Transverse colon (tissue), 4 donors: ENCODE measurements around the gene CERS1. TPM values are rescaled to one million over a fixed set of nuclear protein-coding genes. Genes with fewer than 3 reads are reported as not detected.

Experiments
- DNase-seq: peaks from one replicate; pipeline ENCODE4 v3.0.0-alpha.2; 2019
- H3K27ac ChIP-seq, 4 donors: fragments of 200-600 bp; sonication (generic); 2 replicates each; pipeline ENCODE4 v1.5.1; 2016 to 2018; ENCODE audit warnings: inconsistent platforms in 4 of 4
- H3K27me3 ChIP-seq: fragments of 200-600 bp; sonication (generic); 2 replicates; pipeline ENCODE4 v1.5.1; 2017; ENCODE audit warnings: inconsistent platforms
- H3K36me3 ChIP-seq, 4 donors: fragments of 200-600 bp; sonication (generic); 2 replicates each; pipeline ENCODE4 v1.5.1; 2017 to 2019; ENCODE audit warnings: inconsistent platforms in 4 of 4
- H3K4me1 ChIP-seq, 4 donors: fragments of 200-600 bp; sonication (generic); 2 replicates each; pipeline ENCODE4 v1.5.1; 2017 to 2020; ENCODE audit warnings: inconsistent platforms in 4 of 4
- H3K4me3 ChIP-seq, 4 donors: fragments of 200-600 bp; sonication (generic); 1 replicate in 1 of 4; 2 replicates in 3 of 4; pipeline versions ENCODE4 v1.5.1 to v1.6.1; 2017 to 2019; ENCODE audit warnings: inconsistent platforms in 4 of 4
- H3K9me3 ChIP-seq, 2 donors: fragments of 200-600 bp; sonication (generic); 2 replicates each; pipeline ENCODE4 v1.5.1; 2017 to 2019; ENCODE audit warnings: inconsistent platforms in 2 of 2
- EP300 ChIP-seq: sonication (generic); formaldehyde crosslinking; IDR thresholded peaks from one replicate; pipeline ENCODE4 v1.6.1; 2017; ENCODE audit warnings: antibody characterized with exemption, low read depth
- POLR2A ChIP-seq: fragments of 450-650 bp; IDR thresholded peaks from one replicate; pipeline ENCODE4 v1.6.1; 2016; ENCODE audit warnings: antibody characterized with exemption, mild to moderate bottlenecking, moderate library complexity
- POLR2AphosphoS5 ChIP-seq, 3 donors: sonication (generic); formaldehyde crosslinking; IDR thresholded peaks; one replicate each; pipeline ENCODE4 v1.6.1; 2016; ENCODE audit warnings: antibody characterized with exemption in 3 of 3
- WGBS, 2 donors: methylation state at CpG; one replicate each; pipeline ENCODE4 v1.1.5; 2018; ENCODE audit warnings: low coverage in 1 of 2; 5-methylcytosine and 5-hydroxymethylcytosine counted together
- in situ Hi-C, 4 donors: fragments of 200-750 bp; cut with MboI; loops; one replicate each; pipeline versions ENCODE4 v1.15.0 to v1.15.1; 2017; ENCODE audit warnings: low sequenced_read_pairs in 3 of 4, low pct_ligation_motif_present in 1 of 4, low pct_unique_long_range_greater_than_20kb in 1 of 4
- intact Hi-C: fragments of 100-400 bp; cut with DNase I; formaldehyde crosslinking; loops from one replicate; pipeline ENCODE4 v1.15.1; 2023; ENCODE audit warnings: low total_unique reads
- total RNA-seq, 4 donors: library from RNA; depleted of rRNA; stranded (reverse); fragments of >200 nt; gene quantifications; one replicate each; pipeline ENCODE4 v1.1.0, GENCODE V29; 2016
- TF ChIP-seq, protein P1 (sequence below), 5 experiments: fragments of 200-600 bp in 3 of 5; fragments of 450-650 bp in 2 of 5; sonication (generic) in 3 of 5; IDR thresholded peaks; 1 replicate in 2 of 5; 2 replicates in 3 of 5; pipeline ENCODE4 v1.5.1; 2016 to 2017; ENCODE audit warnings: antibody characterized with exemption in 5 of 5, inconsistent platforms in 3 of 5, mild to moderate bottlenecking in 2 of 5, moderate library complexity in 1 of 5

CERS1 gene
- total RNA-seq, 4 donors from 2014 or later, result not detected

DNA sequence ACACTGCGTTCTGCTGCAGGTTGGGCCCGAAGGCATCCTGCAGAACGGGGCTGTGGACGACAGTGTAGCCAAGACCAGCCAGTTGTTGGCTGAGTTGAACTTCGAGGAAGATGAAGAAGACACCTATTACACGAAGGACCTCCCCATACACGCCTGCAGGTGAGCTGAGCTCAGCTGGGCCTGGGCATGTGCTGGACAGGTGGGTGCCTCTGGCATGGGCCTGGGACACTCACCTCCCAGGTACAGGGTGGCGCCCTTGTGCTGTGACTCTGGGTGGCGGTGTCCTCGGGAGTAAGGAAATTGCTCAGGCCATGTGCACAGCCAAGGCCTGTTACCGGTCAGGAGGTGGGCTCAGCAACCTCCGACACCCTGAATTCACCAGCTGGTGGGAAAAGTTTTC lies 50.0 kb downstream of the CERS1 start:
- whole genome bisulfite sequencing, 2 donors, result 81% methylated on average over 11 of the region's 12 CpGs; no CpG with 5 or more reads in 1 of the 2 donors

DNA sequence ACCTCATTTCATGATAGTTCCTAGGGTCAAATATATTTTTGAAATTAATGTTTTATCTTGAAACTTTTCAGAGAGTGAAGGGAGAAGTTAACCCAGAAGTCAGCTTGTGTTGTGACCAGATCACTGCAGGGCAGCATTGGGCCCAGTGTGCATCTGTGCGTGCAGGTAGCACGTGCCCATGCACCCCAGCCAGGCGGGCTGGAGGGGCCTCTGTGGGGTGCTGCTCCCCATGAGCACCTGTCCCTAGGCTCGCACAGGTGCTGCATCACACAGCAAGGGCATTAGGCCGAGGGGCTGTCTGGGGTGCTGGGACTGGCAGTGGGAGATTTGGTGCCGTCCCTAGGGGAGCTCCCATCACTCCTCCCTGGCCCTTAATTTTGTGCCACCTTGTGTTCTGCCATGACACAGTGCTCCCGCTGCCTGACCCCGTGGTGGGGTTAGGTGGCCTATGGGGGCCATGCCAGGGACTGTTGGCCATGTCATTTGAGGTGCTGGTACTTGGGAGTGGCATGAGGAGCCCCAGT lies 51.1 kb downstream of the CERS1 start:
- Histone ChIP-seq H3K27ac (no peak overlapping the region), H3K9me3 (no peaks in the 10 kb centered on the region), H3K36me3 (peaks cover 0 to 7% (median 0%) of the 10 kb centered on the region in 4 donors), H3K4me1 (peaks cover 27 to 60% (median 46%) of the 10 kb centered on the region in 4 donors), H3K4me3 (no peak overlapping the region), H3K27me3 (no peaks in the 10 kb centered on the region)
- in situ Hi-C loops (loop anchor here in 3 of 4 donors (10.0 to 25.0 kb wide), 3 partner anchors 250 to 383 kb away; partner anchors contain the start of gene REX1BD (in 2 of the 3)), intact Hi-C loops (loop anchor here (5.0 kb wide), 1 partner anchor 253 kb away; no protein-coding TSS in a partner anchor)
- no peak for DNase-seq
- 93% methylated on average over 8 of the region's 8 CpGs; no CpG with 5 or more reads in 1 of the 2 donors for WGBS, 2 donors
- TF ChIP-seq EP300 (no peak), POLR2AphosphoS5 (IDR thresholded peaks at IDR 0.05) (no peak), POLR2A (no peak)
- TF ChIP-seq, protein P1, sequence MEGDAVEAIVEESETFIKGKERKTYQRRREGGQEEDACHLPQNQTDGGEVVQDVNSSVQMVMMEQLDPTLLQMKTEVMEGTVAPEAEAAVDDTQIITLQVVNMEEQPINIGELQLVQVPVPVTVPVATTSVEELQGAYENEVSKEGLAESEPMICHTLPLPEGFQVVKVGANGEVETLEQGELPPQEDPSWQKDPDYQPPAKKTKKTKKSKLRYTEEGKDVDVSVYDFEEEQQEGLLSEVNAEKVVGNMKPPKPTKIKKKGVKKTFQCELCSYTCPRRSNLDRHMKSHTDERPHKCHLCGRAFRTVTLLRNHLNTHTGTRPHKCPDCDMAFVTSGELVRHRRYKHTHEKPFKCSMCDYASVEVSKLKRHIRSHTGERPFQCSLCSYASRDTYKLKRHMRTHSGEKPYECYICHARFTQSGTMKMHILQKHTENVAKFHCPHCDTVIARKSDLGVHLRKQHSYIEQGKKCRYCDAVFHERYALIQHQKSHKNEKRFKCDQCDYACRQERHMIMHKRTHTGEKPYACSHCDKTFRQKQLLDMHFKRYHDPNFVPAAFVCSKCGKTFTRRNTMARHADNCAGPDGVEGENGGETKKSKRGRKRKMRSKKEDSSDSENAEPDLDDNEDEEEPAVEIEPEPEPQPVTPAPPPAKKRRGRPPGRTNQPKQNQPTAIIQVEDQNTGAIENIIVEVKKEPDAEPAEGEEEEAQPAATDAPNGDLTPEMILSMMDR (IDR thresholded peaks at IDR 0.05), result no peak

More for the DNA sequence above, 50.0 kb downstream of the CERS1 start:
- Histone ChIP-seq H3K27me3 (no peaks in the 10 kb centered on the region), H3K36me3 (peaks cover 0 to 11% (median 3%) of the 10 kb centered on the region in 4 donors), H3K4me3 (no peak overlapping the region), H3K27ac (no peak overlapping the region), H3K4me1 (peaks cover 20 to 55% (median 42%) of the 10 kb centered on the region in 4 donors), H3K9me3 (no peaks in the 10 kb centered on the region)
- no peak for TF ChIP-seq POLR2AphosphoS5 (IDR thresholded peaks at IDR 0.05)
- TF ChIP-seq, protein P1 (IDR thresholded peaks at IDR 0.05), result no peak
- no peak for TF ChIP-seq EP300
- TF ChIP-seq POLR2A, result no peak
- DNase-seq, result no peak
- in situ Hi-C loops (loop anchor here in 3 of 4 donors (10.0 to 25.0 kb wide), 3 partner anchors 251 to 384 kb away; partner anchors contain the start of gene REX1BD (in 2 of the 3)), intact Hi-C loops (loop anchor here (5.0 kb wide), 1 partner anchor 254 kb away; no protein-coding TSS in a partner anchor)

DNA sequence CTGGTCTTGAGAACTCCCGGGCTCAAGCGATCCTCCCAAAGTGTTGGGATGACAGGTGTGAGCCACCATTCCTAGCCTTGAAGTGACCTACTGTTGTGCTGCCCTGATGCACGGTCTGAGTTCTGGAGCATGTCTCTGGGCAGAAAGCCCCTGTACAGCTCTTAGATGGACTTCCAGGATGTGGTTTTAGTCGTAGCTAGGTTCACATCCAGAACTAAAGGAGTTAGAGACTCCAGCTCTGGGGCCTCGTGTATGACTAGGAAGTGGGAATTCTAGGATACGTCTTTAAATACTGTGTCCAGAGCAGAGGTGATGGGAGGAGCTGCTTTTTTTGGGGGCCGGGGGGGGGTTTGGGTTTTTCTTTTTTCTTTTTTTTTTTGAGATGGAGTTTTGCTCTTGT lies 52.0 kb downstream of the CERS1 start:
- no peak for DNase-seq
- Histone ChIP-seq H3K4me1 (peaks cover 31 to 60% (median 45%) of the 10 kb centered on the region in 4 donors), H3K27me3 (no peaks in the 10 kb centered on the region), H3K4me3 (no peak overlapping the region), H3K36me3 (peaks cover 0 to 7% (median 0%) of the 10 kb centered on the region in 4 donors), H3K27ac (no peak overlapping the region), H3K9me3 (no peaks in the 10 kb centered on the region)
- TF ChIP-seq, protein P1 (IDR thresholded peaks at IDR 0.05), result no peak
- TF ChIP-seq POLR2AphosphoS5 (IDR thresholded peaks at IDR 0.05) (no peak), POLR2A (no peak), EP300 (no peak)
- 71 to 88% methylated on average over 1 to 7 of the region's 7 CpGs for WGBS, 2 donors
- in situ Hi-C loops (loop anchor here in 3 of 4 donors (10.0 to 25.0 kb wide), 3 partner anchors 249 to 382 kb away; partner anchors contain the start of gene REX1BD (in 2 of the 3)), intact Hi-C loops (no loop called here)

DNA sequence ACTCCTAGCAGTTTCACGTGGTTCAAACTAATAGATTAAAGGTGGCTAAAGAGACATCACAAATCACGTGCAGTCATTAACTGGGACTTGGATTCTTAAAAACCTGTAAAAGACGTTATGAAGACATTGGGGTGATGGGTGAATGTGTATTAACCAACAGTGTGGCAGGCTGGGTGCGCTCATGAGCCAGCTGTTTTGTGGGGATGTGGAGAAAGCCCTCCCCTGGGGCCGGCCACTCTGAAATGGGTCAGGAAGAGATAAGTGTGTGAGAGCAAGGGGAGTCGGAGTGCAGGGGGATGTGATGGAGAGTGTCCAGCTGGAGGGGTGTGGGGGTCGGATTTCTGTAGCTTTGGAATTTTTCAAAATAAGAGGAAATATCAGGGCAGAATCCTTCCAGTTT lies 53.8 kb downstream of the CERS1 start:
- no peaks in the 10 kb centered on the region for H3K9me3 ChIP-seq
- intact Hi-C loops, result no loop called here
- in situ Hi-C loops, result loop anchor here in 3 of 4 donors (10.0 to 25.0 kb wide), 3 partner anchors 247 to 380 kb away; partner anchors contain the start of gene REX1BD (in 2 of the 3)
- WGBS, 2 donors, result 46 to 57% methylated on average over 5 to 7 of the region's 7 CpGs
- H3K4me3 ChIP-seq, result no peak overlapping the region
- no peaks in the 10 kb centered on the region for H3K27me3 ChIP-seq
- no peak for DNase-seq
- no peaks in the 10 kb centered on the region for H3K36me3 ChIP-seq
- no peak for TF ChIP-seq POLR2AphosphoS5 (IDR thresholded peaks at IDR 0.05)
- no peak for TF ChIP-seq EP300
- no peak for TF ChIP-seq POLR2A
- TF ChIP-seq, protein P1 (IDR thresholded peaks at IDR 0.05), result no peak
- H3K4me1 ChIP-seq, result peaks cover 27 to 55% (median 44%) of the 10 kb centered on the region in 4 donors
- H3K27ac ChIP-seq, result no peak overlapping the region
